ENCODE results near the gene COL27A1.

Gene COL27A1

DNA sequence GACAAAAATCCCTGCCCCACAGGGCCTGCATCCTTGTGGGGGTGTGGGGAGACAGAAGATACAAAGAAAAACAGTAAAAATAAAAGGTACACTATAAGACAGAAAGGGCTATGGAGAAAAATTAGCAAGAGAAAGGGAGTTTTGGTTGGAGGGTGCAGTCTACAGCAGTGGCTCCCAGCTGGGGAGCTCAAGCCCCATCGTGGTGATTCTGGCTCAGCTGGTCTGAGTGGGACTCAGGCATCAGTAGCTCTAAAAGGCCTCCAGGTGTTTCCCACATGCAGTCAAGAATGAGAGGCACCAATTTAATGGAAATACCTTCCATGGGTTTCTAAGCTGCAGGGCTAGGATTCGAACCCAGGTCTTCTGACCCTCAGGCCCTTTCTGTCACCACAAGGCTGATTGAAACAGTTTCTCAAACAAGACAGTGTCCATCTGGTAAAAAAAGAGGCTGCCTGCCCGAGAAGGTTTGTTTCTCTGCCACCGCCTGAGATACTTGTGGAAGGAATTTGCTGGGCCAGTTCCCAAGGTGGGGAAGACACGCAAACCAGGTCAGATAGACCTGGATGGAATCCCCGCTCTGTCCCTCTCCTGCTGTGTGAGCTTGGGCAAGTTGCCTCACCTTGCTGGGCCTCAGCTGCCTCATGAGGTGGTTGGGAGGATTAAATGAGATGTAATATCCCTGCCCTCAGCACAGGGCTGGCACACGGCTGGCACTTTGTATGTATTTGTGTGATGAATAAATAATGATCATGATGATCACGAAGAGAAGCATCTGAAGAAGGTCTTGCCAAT, 43.1 kb downstream of the COL27A1 start:
- DNase-seq (ENCODE audit: insufficient read length, low spot score): no peak
- FAIRE-seq: no peak
- TF ChIP-seq, protein P1, sequence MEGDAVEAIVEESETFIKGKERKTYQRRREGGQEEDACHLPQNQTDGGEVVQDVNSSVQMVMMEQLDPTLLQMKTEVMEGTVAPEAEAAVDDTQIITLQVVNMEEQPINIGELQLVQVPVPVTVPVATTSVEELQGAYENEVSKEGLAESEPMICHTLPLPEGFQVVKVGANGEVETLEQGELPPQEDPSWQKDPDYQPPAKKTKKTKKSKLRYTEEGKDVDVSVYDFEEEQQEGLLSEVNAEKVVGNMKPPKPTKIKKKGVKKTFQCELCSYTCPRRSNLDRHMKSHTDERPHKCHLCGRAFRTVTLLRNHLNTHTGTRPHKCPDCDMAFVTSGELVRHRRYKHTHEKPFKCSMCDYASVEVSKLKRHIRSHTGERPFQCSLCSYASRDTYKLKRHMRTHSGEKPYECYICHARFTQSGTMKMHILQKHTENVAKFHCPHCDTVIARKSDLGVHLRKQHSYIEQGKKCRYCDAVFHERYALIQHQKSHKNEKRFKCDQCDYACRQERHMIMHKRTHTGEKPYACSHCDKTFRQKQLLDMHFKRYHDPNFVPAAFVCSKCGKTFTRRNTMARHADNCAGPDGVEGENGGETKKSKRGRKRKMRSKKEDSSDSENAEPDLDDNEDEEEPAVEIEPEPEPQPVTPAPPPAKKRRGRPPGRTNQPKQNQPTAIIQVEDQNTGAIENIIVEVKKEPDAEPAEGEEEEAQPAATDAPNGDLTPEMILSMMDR (IDR thresholded peaks at IDR 0.05; ENCODE audit: insufficient read depth, missing control alignments): no peak

DNA sequence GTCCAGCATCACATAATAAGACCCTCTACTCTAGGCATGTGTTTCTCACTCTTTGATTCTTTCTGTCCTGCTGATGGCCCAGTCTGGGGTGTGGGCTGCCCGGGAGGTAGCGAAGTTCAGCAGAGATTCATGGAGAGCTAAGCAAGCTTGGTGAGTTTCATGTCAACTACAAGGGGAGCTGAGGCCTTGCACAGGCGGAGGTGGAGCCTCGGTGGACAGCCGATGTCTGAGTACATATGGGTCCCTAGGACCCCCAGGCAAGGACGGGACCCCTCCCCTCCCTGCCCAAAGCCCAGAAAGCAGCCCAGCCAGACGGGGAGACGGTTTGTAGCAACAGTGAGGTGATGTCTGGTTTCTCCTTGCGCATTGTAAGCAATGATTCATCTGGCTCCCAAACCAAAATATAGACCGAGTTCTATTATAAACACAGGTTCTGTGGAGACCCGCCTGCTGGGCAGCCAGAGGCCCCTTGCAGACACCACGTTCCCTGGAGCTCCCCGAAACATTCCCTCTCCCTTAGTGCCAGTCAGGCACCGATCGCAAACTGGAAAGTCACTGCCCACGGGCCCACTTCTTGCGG, 45.5 kb downstream of the COL27A1 start:
- TF ChIP-seq, protein P1 (IDR thresholded peaks at IDR 0.05; ENCODE audit: insufficient read depth, missing control alignments): no peak
- DNase-seq (ENCODE audit: insufficient read length, low spot score) (no peak), FAIRE-seq (no peak)

DNA sequence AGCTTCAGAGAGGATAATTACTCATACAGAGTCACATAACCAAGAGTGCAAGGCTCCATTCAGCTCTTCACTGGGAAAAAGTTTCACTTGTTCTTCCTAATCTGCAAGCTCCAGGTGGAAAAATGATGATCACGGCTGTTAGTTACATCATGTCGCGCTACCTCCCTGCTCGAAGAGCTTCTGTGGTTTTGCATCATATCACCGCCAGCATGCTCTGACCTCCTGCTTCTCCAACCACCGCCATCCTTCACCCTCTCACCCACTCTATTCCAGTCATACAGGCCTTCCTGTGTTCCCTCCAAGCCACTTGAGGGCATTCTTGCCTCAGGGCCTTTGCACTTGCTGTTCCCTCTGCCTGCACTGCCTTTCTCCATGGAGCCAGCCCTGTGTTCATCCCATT, 47.1 kb downstream of the COL27A1 start:
- TF ChIP-seq, protein P1 (IDR thresholded peaks at IDR 0.05; ENCODE audit: insufficient read depth, missing control alignments): no peak
- no peak for DNase-seq (ENCODE audit: insufficient read length, low spot score)
- no peak for FAIRE-seq

DNA sequence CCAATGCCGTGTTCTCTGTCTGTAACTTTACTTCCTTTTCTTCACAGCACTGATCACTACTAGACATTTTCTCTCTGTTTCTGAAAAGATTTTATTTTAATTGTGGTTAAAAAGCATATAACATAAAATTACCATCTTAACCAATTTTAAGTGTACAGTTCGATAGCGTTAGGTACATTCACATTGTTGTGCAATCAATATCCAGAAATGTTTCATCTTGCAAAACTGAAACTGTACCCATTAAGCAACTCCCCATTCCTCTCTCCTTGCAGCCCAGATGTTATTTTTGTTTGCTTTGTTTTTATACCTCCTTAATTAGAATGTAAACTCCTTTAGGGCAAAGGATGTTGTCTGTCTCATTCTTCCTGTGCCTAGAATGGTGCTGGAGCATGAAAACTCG, 47.5 kb downstream of the COL27A1 start:
- DNase-seq (ENCODE audit: insufficient read length, low spot score) (no peak), FAIRE-seq (no peak)
- TF ChIP-seq, protein P1 (IDR thresholded peaks at IDR 0.05; ENCODE audit: insufficient read depth, missing control alignments): no peak

DNA sequence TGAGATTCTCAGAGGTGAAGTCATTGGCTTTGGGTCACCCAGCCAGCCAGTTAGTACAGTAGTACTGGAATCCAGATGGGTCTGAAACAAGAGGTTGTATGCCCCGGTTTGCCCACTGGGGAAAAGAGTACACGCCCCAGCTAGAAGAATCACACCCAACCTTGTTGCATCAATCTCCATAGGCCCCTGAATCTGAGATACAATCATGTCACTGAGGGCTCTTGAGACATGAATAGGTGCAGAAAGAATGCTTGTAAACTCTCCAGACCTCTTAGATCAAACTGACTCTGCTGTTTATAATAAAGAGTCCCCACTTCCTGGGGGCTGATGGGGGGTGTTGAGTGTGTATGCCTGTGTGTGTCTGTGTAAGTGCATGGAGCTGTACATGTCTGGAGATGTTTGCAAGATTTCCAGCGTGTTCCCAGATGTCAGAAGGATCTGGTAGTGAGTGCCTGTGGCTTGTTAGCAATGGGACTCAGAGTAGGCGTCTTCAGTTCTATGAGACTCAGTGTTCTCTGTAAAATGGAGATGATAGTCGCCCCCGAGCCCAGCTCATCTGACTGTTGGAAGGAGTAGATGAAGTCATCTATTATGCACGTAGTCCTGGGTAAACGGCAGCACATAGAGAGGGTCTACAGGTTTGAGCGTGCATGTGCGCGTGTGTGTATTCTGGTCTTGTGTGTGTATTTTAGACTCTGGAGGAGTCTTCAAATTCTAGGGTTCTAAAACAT, 48.2 kb downstream of the COL27A1 start:
- no peak for FAIRE-seq
- TF ChIP-seq, protein P1 (IDR thresholded peaks at IDR 0.05; ENCODE audit: insufficient read depth, missing control alignments): no peak

DNA sequence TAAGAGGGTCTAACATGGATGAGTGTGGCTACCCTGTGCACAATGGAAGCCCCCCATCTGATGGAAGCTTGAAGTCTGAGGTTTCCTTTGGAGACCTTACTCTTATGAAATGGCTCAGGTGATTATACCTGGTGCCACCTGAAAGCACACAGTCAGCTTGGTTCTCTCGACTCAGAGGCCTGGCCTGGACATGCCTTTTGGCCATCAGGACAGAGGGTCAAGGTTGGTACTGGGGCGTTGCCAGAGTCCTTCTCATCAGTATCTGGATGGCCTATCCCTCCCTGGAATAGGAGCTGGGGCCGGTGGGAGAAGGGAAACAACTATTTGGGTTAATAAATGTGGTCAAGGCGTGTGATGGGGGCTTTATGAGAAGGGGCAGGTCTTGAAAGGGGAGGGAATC, 48.9 kb downstream of the COL27A1 start:
- FAIRE-seq: no peak
- TF ChIP-seq, protein P1 (IDR thresholded peaks at IDR 0.05; ENCODE audit: insufficient read depth, missing control alignments): no peak
- no peak for DNase-seq (ENCODE audit: insufficient read length, low spot score)

More for the DNA sequence above, 48.2 kb downstream of the COL27A1 start:
- DNase-seq (ENCODE audit: insufficient read length, low spot score): no peak
